NCI-H69 (cell line): ENCODE results near the gene RAN.
A peak's percentile ranks its signal among the peaks of the same experiment; 100 is the strongest.
"Not testable (repeated sequence)": the region's sequence is repeated elsewhere in the genome, so short reads cannot be mapped to it uniquely, and the experiment has no call there.

ENCODE experiments used
- DNase-seq: peaks from one replicate; lab custom pipeline; 2025; lab: John Stamatoyannopoulos, UW

Gene RAN

GRCh38 chr12:130849561-130850417 is 22.1 kb upstream of the RAN start:
- DNase-seq: peak; percentile 62

GRCh38 chr12:130850418-130851021 is 21.3 kb upstream of the RAN start:
- DNase-seq: no peak

DNA sequence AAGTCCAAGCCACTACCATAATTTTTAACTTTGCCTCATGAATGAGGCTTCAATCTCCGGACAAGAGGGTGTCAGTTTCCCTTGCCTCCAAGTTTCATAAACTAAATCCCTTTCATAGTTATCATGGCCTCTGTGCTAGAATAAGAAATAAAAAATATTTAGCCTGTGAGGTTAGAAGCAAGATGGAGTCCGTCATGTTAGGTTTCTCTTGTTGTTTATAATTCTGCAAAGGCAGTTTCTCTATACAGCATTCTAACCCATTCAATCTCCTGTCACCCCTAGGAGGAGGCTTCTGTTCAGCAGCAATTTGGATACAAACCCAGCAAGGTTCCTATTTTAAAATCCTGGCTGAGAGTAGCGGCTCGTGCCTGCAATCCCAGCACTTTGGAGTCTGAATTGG is 15.8 kb upstream of the RAN start:
- no peak for DNase-seq

DNA sequence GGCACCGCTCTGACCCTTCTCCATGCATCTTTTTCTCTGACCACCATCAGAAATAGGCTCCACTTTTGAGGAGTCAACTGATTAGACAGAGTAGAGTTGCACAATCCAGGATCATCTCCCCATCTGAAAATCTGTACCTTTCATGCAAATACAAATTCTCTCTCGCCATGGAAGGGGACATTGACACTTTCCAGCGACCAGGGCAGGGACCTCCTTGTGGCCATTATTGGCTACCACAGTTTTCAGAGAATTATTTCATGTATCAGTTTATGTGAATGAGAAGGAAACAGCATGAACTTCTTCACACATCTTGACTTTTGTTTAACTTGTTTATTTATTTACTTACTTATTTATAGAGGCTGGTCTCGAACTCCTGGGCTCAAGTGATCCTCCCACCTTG is 13.8 kb upstream of the RAN start:
- DNase-seq: no peak

DNA sequence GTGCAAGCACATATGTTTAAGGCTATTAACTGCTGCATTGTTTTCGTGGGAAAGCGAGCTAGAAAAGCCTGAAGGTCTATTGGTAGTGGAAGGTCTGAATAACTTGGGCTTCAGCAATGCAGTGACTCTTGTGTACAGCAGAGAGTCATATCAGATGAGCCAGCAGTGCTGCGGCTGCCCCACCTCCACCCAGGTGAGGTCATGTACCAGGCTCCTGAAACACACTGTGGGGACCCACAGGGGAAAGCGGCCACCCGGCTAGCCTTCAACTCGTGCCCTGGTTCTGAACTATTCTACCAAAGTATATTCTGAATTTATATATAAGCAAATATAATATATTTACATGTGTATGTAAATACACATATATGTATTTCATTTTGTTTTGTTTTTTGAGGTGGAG is 12.7 kb upstream of the RAN start:
- no peak for DNase-seq

- DNase-seq: peak; percentile 81
These were observed 11.6 kb upstream of the RAN start for GRCh38 chr12:130860311-130860710.

GRCh38 chr12:130862161-130862560 is 9.7 kb upstream of the RAN start:
- no peak for DNase-seq

DNA sequence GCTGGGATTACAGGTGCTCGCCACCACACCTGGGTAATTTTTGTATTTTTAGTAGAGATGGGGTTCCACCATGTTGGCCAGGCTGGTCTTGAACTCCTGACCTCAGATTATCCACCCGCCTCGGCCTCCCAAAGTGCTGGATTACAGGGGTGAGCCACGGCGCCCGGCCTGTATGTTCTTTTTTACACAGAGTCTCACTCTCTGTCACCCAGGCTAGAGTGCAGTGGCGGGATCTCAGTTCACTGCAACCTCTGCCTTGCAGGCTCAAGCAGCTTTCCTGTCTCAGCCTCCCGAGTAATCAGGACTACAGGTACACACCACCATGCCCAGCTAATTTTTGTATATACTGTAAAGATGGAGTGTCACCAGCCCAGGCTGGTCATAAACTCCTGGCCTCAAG is 9.1 kb upstream of the RAN start:
- not testable (repeated sequence) for DNase-seq

GRCh38 chr12:130863298-130863697 is 8.6 kb upstream of the RAN start:
- peak; percentile 10 for DNase-seq

GRCh38 chr12:130868412-130868811 is 3.5 kb upstream of the RAN start:
- no peak for DNase-seq

DNA sequence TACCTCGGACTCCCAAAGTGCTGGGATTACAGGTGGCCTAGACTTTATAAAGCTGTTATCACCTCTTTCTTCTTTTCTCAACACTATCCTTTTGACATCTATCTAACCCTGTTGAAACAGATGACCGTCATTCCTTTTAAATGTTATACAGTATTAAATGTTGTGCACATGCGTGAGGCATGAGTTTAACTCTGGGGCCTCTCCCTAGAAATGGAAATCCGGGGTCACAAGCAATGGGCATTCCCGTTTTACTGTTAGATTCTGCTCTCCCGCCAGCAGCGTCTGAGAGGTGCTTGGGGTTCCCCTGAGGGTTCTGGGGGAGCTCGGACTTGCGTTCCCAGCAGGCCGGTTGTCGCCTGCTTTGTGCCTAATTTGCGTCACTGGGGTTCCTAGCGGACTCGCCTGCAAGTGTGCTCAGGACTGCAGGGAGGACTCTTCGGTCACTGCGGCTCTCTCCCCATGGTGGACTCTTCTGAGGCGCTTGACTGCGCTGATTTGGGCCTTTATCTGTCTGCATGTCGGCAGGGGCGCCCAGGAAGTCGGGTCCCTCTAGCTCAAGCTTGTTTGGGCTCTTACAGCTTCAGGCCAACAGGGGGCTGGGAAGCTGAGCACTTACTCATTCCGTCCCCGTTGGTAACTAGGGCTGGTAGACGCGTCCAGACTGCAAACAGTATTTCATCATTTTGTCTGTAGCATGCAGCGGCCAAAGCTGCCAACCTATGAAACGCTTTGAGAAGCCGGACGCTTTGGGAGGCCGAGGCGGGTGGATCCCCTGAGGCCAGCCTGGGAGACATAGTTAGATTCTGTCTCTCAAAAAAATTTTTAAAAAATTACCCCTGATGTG is 1.2 kb upstream of the RAN start:
- peak; percentile 89 for DNase-seq

DNA sequence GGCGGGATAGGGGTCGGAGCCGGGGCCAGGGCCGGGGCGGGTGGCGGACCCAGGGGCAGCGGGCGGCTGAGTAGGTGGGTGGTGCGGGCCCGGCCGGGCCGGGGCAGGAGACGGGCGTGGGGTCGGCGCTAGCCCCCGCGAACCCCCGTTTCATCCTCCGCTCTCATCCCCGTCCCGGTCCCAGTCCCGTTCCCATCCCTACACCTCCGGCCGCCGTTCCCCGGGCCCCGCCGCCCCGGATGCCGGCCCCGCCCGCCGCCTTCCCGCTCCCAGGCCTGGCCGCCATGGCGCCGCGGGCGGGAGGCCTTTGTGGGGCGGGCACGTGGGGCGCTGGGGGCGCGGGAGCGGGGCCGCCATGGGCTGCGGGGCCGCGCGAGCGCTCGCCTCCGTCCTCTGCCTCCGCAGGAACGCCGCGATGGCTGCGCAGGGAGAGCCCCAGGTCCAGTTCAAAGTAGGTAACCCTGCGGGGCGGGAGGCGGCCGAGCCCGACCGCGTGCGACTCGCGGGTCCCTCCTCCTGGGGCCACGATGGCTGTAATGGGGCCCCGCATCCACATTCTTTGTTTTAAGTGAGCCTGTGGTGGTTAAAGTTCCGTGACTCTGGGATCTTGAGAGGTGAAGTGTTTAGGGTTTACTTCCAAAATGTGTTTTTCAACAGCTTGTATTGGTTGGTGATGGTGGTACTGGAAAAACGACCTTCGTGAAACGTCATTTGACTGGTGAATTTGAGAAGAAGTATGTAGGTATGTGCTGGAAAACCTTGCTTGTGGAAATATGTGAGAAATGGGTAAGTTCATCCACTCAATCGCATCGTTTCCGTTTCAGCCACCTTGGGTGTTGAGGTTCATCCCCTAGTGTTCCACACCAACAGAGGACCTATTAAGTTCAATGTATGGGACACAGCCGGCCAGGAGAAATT is 572 bp downstream of the RAN start:
- DNase-seq: peak; percentile 74

GRCh38 chr12:130873106-130873795 is 1.4 kb downstream of the RAN start:
- DNase-seq: no peak

DNA sequence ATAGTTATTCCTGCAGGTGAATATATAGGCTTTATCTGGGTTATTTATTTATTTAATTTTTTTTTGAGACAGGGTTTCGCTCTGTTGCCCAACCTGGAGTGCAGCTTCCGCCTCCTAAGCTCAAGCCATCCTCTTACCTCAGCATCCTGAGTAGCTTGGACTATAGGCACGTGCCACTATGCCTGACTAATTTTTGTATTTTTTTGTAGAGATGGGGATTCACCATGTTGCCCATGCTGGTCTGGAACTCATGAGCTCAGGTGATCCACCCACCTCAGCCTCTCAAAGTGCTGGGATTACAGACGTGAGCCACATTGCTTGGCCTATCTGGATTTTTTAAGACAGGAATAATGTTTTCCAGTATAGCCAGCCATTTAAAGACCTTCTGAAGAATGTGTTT is 2.0 kb downstream of the RAN start:
- no peak for DNase-seq

- DNase-seq: no peak
These were observed 2.8 kb downstream of the RAN start for GRCh38 chr12:130874696-130875095.

GRCh38 chr12:130875193-130875592 is 3.3 kb downstream of the RAN start:
- no peak for DNase-seq

GRCh38 chr12:130875708-130876107 is 3.8 kb downstream of the RAN start:
- DNase-seq: not testable (repeated sequence)

- DNase-seq: no peak
These were observed 4.4 kb downstream of the RAN start for GRCh38 chr12:130876297-130876696.

GRCh38 chr12:130876758-130877157 is 4.9 kb downstream of the RAN start:
- DNase-seq: no peak

DNA sequence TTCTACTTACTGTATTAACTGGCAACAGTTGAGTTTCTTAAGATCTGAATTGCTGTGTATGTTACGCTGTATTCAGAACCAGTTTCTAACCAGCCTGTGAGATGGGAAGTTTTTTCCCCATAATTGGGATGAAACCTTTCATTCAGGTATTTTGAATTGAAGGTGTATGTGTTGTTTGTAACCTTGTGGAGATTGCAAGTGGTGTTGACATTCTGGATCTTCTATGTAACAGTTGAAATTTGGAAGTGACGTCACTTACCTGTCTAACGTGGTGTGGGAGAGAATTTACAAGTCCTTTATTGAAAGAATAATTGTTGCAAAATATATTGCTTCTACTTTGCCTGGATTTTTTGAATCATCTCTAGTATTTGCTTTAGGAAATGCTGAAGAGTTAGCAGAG is 5.5 kb downstream of the RAN start:
- DNase-seq: no peak
